ENCODE data around the gene CHP2.

- TF ChIP-seq POLR2A (IDR thresholded peaks at IDR 0.05; ENCODE audit: low read depth, low read length), result no peak
- no peak for TF ChIP-seq POLR2AphosphoS5 (IDR thresholded peaks at IDR 0.05; ENCODE audit: low read depth, low read length)
These were observed 16.2 kb downstream of the CHP2 start for GRCh38 chr16:23771027-23771426.

All from GM12892 (cell line).